DMS114 treated with DMSO at 0.1 percent for 48 hours (cell line): ENCODE measurements around the gene GLIS2.

Experiments
- DNase-seq: peaks from one replicate; lab custom pipeline; 2025; ENCODE audit not compliant: unreplicated experiment; lab: John Stamatoyannopoulos, UW

GLIS2 gene

DNA sequence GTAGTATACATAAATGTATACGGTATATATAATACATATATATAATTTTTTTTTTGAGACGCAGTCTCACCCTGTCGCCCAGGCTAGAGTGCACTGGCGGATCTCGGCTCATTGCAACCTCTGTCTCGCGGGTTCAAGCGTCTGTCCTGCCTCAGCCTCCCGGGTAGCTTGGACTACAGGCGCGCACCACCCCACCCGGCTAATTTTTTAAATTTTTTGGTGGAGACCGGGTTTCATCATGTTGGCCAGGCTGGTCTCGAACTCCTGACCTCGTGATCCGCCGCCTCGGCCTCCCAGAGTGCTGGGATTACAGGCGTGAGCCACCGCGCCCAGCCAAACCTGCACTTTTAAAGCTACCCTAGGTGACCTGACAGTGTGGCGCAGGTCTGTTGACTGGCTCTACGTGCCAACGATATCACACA is 34.5 kb downstream of the GLIS2 start:
- DNase-seq: no peak

DNA sequence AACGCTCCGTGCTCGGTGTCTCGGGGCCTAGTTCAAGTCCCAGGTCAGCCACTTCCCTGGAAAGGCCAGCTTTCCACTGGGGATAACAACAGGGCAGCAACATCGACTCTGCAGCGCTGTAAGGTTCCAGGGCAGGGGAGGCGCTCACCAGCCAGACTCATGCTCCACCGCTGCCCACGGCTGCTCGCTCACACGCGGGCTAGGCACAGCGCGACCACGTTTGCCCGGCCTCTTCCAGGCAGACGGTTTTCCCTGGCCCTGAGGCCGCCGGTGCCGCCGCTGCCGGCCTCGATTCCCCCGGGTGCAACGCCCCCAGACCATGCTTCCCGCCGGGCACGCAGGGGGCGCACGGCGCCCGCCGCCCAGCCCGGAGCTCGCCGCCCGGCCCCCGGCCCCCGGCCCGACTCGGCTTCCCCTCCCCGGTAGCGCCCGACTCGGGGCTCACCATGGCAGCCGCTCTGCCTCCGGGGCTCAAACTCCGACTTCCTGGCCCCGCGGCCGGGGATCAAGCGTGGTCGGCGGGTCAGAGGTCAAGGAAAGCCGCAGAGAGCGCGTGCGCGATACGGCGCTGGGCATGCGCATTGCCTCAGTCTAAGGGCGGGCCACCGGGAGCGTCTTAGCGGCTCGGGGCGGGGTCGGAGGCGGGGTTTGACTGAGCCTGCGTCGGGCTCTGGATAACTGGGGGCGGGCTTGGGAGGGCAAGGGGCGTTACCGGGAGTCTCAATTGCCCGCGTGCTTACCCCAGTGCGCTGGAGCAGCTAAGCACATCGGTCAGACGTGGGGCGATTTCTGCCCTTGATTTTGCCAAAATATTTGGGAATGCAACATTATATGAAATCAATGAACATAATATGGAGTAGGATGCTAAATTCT is 35.2 kb downstream of the GLIS2 start, which contains the start of gene PAM16:
TSS of gene PAM16 (minus strand) at position 535 of the 873 bp plus-strand sequence. CDS start at position 448, 87 bp downstream.
- peak; percentile 83 for DNase-seq

DNA sequence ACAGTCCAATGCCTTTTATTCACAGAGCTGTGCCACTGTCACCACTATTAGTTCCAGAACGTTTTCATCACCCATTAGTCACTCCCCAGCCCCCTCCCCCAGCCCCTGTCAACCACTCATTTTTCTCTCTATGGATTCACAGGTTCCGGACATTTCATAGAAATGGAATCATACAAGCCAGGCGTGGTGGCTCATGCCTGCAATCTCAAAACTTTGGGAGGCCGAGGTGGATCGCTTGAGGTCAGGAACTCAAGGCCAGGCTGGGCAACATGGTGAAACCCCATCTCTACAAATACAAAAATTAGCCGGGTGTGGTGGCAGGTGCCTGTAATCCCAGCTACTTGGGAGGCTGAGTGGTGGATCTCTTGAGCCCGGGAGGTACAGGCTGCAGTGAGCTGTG is 36.0 kb downstream of the GLIS2 start:
- DNase-seq: no peak

DNA sequence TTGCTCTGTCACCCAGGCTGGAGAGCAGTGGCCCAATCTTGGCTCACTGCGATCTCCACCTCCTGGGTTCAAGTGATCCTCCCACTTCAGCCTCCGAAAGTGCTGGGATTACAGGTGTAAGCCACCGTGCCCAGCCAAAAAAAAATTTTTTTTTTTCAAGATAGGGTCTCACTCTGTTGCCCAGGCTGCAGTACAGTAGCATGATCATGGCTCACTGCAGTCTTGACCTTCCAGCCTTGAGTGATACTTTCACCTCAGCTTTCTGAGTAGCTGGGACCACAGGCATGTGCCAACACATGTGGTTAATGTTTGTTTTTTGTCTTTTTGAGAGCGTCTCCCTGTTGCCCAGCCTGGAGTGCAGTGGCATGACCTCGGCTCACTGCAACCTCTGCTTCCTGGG is 37.0 kb downstream of the GLIS2 start:
- no peak for DNase-seq

DNA sequence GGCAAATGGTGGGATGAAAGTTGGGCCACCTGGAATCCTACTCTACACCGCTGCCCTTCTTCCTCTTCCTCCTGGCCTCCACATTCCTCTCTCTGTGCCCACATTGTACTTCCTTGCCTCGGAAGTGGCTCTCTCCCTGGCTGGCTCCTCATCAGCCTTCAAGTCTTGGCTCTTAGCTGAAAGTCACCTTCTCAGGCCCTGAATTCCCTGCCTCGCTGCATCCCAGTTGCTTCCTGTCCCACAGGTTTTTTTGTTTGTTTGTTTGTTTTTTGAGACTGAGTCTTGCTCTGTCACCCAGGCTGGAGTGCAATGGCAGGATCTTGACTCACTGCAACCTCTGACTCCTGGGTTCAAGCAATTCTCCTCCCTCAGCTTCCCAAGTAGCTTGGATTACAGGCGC is 37.8 kb downstream of the GLIS2 start:
- DNase-seq: no peak

DNA sequence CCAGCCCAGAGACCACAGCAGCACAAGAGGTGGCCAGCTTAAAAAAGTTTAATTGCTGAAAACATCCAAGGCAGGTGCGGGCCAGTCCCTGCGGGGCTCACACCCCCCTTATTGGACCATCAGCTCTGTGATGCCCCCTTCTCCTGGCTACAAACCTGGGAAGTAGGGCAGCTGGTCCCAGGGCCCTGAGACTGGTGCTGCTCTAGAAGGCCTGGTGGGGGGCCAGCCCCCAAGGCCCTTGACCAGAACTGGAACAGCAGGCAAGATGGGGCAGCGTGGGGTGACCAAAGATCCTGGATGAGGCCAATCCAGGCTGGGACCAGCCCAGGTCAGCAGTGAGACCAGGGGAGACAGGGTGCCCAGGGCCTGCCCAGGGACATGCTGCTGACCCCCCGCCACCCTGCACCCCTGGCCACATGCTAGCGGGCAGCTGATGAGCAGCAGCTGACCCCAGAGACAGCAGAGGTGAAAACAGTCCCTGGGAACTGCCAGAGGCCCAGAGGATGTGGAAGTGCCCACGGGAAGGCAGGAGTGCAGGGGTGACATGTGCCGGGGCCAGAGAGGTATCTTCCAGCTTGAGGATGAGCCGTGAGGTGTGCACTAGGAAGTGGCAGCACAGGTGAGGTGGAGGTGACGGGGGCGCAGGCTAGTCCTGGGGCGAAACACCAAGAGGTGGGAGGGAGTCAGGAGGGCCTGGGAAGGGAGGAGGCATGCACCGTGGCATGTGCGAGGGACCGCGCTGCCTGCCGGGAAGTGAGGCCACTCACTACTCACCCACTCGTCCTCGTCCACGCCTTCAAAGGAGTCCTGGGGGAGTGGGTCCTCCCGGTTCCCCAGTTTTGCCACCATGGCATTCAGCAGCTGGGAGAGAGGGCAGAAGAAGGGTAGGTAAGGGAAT is 38.9 kb downstream of the GLIS2 start:
- no peak for DNase-seq

DNA sequence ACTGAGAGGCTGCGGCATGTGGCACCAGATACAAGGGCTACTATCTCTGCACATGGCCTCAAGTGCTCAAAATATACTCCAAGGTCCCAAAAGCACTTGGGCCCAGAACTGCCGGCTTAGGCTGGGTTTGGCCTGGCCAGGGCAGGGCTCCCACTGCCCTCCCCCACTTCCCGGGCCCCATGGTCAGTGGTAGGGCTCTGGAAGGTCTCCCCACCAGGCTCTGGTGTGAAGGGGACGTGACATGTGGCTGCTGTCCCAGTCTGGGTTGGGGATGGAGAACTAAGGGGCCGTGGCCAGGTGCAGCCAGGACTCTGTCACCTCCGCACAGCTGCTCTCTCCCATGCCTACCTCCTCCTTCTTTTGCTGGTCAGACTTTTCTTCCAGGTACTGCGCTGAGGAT is 41.0 kb downstream of the GLIS2 start:
- DNase-seq: no peak

DNA sequence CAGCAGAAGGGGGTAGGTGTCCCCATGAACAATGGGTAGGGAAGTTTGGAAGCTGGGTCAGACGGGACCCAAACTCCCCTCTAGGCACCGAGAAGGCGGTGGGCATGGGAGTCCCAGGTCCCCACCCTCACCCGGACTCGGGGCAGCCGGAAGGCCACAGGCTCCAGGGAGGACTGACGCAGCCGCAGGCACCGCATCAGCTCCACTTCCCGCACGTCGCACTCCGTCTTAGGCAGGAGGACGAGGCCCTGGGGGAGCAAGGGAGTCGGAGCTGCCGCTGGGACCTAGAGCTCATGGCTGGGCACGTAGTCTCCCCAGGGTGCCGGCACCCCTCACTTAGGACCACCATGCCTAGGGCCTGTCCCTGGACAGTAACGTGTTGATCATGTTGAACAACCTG is 42.4 kb downstream of the GLIS2 start:
- DNase-seq: no peak

DNA sequence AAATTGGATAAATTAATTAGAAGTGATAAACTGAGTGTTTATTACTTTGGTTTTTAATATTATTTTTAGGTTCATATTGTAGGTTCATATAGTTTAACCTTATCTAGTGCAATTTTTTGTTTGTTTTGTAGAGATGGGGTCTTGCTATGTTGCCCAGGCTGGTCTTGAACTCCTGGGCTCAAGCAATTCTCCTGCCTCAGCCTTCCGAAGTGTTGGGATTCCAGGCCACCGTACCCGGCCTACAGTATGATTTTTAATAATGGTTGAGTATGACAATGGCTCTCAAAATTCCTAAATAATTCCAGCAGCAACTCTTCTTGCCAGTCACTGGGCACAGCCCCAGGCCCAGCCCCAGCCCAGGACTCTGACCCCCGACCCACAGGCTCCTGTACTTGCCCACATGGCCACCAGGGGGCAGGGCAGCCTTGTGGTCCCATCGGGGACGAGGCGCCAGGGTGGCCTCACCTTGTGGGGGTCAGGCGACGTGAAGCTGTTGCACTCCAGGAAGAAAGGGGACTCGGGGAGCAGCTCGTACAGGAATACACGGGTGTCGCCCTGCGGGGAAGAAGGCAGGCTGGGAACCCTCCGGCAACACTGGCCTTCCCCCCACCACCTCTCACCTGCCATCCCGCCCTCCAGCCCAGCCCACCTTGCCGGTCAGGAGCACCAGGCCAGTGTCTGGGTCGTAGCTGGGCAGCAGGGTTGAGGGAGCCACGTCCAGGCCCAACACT is 43.1 kb downstream of the GLIS2 start:
- DNase-seq: no peak

DNA sequence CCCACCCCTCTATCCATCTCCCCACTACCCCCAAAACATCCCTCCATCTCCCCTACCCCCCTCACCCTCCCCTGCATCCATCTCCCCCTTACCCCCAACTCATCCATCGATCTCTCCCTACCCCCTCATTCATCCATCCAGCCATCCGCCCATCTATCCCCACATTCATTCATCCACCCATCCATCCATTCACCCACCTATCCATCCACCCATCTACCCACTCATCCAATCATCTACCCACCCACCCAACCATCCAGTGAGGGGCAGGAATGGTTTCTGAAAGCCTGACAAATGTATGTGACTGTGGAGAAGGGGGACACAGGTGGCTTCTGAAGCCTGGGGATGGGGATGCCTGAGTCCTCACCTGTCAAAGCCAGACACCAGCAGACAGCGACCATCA is 44.0 kb downstream of the GLIS2 start:
- DNase-seq: no peak

DNA sequence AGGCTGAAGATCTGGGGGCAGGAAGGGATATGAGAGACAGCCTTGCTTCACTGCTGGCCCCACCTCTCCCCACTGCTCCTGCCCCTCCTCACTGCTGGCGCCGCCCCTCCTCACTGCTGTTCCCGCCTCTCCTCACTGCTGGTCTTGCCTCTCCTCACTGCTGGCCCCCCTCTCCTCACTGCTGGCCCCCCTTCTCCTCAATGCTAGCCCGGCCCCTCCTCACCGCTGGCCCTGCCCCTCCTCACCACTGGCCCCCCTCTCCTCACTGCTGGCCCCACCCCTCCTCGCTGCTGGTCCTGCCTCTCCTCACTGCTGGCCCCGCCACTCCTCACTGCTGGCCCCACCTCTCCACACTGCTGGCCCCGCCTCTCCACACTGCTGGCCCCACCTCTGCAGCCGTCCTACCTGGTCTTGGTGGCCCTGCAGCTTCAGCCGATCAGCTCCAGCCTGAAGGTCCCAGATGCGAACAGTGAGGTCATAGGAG is 44.7 kb downstream of the GLIS2 start:
- DNase-seq: no peak

DNA sequence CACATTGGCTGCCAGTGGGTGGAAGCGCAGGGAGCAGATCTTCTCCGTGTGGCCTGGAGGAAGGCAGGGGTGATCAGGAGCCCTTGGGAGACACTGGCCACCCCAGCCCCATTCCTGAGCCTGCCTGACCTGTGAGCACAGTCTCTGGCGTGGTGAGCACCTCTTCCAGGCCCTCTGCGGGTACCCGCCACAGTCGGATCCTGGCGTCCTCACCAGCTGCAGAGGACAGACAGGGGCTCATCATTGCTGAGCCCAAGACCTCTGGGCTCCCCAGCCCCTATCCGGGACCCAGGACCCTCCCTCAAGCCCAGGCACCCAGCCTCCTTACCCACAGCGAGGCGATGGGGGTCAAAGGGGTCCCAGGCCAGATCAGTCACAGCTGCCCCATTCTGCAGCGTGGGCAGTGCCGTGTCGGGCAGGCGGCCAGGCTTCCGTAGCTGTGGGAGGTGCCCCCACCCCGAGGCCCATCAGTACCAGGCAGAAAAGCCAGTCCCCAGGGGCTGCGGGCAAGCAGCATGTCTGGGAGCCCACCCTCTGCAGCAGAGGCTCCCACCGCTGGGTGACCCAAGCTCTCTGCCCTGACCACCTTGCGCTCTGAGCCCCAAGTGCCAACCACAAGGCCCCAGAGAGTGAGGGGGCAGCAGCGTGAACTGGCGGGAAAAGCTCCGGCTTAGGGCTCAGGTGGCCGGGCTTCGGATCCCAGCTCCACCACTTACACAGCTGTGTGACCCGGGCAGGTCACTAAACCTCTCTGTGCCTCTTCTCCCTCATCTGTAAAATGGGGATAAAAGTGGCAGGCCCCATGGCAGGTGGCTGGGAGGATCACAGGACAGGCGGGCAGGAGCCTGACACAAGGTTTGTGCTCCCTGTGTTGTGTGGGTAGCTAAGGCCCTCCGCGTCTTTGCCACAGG is 45.4 kb downstream of the GLIS2 start:
- no peak for DNase-seq

DNA sequence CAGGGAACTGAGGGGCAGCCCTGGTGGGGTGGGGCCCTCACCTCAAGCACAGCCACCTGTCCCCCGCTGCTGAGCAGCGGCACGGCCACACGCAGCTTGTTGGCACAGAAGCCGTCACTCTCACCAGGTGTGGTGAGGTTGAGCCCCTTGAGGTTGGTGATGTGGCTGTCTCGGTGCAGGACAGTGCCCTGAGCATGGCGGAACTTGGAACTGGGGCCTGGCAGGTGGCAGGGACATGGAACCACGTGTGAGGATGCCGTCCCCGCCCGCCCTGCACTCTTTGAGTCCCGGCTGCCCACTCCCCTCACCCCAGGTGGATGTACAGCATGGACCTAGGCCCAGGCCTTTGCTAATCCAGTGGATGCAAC is 46.1 kb downstream of the GLIS2 start:
- DNase-seq: no peak

DNA sequence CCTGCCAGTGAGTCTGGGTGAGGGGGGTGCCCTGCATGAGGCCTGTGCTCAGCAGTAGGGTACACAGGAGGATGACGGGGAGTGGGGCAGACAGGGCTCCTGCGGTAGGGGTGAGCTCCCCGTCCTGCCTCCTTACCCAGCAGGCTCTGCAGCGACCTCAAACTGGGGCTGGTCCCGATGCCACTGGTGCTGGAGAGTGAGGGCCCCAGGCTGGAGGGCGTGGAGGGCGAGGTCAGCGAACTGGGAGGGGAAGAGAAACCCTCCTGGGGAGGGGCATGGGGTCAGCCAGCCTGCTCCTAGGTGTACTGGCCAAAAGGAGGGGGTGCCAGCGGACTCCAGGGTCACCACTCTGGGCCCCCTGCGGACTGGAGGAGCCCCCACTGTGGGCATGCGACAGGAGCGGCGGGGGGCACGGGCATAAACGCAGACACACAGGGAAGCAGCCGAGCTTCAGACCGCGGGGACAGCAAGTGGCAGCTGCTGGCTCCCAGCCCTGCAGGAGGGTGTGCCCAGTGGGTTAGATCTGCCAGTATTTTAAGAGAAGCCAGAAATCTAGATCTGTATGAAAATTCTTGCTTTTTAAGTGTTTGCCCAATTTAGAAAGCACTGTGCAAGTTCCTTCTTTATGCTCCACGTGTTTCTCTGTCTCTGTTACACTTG is 46.7 kb downstream of the GLIS2 start:
- DNase-seq: no peak

DNA sequence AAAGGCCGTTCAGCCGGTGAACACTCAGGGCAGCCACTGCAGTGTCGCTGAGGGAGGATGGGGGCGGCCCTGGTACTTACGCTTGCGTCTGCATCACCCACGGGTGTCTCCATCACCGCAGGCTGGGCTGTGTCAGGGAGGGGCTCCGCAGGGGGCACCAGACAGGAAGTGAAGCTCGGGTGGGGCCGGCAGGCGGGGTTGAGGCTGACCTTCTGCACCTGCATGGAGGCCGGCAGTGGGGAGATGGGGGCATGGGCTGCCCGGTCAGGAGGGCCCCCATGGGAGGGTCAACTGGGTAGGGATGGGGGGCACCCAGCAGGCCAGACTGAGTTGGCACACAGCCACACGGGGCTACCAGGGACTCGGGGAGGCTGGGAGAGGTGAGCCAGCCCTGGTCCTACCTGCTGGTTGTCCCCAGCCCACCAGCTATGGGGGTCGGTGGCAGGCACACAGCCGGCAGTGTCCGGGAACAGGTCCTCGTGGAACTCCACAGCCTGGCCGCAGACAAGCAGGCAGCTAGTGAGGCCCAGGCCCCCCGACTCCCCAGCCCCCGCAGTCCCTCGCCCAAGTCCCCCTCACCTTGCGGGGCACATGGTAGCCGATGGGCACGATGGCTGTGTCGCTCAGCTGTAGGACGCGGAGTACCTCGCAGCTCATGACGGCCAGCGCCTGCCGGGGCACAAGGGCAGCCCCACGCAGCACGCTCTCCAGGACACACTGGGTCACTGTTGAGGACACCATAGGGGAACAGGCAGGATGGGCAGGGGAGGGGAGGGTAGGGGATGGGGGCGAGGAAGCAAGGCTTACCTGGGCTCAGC is 48.5 kb downstream of the GLIS2 start:
- no peak for DNase-seq

DNA sequence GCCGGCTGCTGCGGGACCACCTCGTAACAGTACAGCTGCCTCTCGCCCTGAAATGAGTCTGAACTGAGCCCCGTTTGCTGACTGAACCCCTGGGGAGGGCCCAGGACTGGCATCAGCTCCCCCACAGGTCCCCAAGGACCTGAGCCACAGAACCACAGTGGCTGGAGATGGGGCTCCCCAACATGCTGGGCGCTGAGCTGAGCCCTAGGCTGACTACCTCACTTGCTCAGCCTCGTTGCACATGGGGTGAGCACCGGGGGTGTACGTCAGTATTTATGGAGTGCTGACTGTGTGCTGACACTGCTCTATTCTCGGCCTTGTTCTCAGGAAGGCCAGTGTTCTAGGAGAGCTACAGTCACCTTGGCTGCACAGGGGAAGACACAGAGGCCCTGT is 49.1 kb downstream of the GLIS2 start:
- no peak for DNase-seq

DNA sequence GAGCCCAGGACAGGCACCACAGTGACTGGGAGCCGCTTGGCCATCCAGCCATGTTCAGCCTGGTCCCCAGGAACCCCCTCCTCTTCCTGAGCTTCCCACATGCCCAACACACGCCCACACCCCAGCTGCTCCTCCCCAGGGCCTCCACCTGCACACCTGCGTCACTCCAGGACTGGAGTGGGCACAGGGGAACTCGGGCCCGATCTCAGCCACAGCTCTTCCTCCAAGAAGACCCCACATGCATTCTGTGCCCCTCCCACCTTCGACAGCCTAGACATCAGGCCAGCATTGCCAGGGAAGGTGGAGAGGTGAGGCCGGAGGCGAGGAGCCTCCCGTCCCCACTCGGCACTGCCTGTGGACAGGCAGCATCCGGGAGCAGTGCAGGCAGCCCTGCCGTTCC is 49.7 kb downstream of the GLIS2 start:
- no peak for DNase-seq

DNA sequence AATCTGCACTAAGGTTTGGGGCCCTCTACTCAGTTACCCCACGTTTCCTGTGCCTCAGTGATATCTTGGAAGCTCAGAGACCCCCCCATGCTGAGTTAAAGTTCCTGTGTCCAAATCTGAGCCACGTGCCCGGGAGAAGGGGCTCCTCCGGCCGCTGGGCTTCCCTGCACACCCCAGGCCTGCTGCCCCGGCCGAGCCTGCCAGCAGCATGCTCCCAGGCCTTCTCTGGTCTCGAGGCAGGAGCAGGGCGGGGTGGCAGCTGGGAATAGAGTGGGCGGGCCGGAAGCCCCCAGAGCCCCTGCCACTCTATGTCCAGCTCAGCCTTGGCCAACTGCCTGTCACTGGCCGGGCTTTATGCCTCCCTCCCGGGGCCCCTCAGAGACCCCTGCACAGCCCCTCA is 50.1 kb downstream of the GLIS2 start:
- DNase-seq: no peak

DNA sequence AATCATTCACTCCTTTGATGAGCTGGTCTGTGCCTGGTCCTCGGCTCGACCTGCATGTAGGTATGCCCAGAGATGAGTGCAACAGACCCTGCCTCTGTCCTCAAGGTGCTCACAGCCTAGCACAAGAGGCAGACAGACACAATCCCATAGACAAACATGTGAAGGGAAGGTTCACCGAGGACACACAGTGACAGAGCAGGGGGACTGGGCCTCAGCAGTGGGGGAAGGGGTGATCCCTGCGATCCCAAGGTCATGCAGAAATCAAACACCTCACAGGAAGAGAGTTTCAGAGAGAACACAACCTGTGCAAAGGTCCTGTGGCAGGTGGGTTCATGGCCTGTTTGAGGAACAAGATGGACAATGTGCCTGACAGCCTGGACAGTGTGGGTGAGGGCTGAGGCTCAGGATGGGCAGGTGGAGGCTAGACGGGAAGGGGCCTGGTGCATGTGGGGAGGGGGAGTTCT is 51.6 kb downstream of the GLIS2 start:
- no peak for DNase-seq
